ENCODE data around the gene PABPN1L. TPM values are rescaled to one million over a fixed set of nuclear protein-coding genes. Genes with fewer than 3 reads are reported as not detected.

Gene PABPN1L
- total and polyA plus RNA-seq, 2 of the 13 experiments (the other 11 are each of a cell fraction or from before 2014, with no cell fraction given): not detected

- TF ChIP-seq MLX (CRISPR knock-in tag; IDR thresholded peaks at IDR 0.05) (no peak), PRPF4 (IDR thresholded peaks at IDR 0.05; ENCODE audit: low read depth, low read length, poor library complexity, severe bottlenecking) (no peak), RARA (CRISPR knock-in tag; IDR thresholded peaks at IDR 0.05) (no peak), TGIF2 (CRISPR knock-in tag; IDR thresholded peaks at IDR 0.05) (no peak), ZNF547 (CRISPR knock-in tag; IDR thresholded peaks at IDR 0.05) (no peak)
These were observed 28.7 kb downstream of the PABPN1L start (continued) for GRCh38 chr16:88837806-88838205.

GRCh38 chr16:88836791-88837190 lies 29.7 kb downstream of the PABPN1L start:
- no peaks in the 10 kb centered on the region for H3K36me3 ChIP-seq (replicated peaks in 1 of 2; ENCODE audit: control insufficient read depth in 1 of 2, insufficient read depth in 2 of 2, low read length in 2 of 2)
- in situ Hi-C loops (cut with HindIII; ENCODE audit: extremely low pct_ligation_motif_present, low pct_unique_long_range_greater_than_20kb): no loop called here
- TF ChIP-seq ZNF138 (CRISPR knock-in tag; IDR thresholded peaks at IDR 0.05; ENCODE audit: low read depth) (no peak), ZBTB39 (CRISPR knock-in tag; IDR thresholded peaks at IDR 0.05) (no peak), ZSCAN25 (CRISPR knock-in tag; IDR thresholded peaks at IDR 0.05) (no peak), ZBTB10 (CRISPR knock-in tag; IDR thresholded peaks at IDR 0.05; ENCODE audit: borderline replicate concordance) (no peak), SATB2 (CRISPR knock-in tag; IDR thresholded peaks at IDR 0.05) (no peak), ZNF569 (CRISPR knock-in tag; IDR thresholded peaks at IDR 0.05; ENCODE audit: borderline replicate concordance) (no peak), ETS1 (CRISPR knock-in tag; IDR thresholded peaks at IDR 0.05) (no peak), SMYD3 (CRISPR knock-in tag; IDR thresholded peaks at IDR 0.05) (no peak), ZUFSP (CRISPR knock-in tag; IDR thresholded peaks at IDR 0.05; ENCODE audit: borderline replicate concordance) (no peak), ZNF737 (CRISPR knock-in tag; IDR thresholded peaks at IDR 0.05; ENCODE audit: borderline replicate concordance) (no peak), JUN (CRISPR knock-in tag; IDR thresholded peaks at IDR 0.05) (no peak), NCOA2 (CRISPR knock-in tag; IDR thresholded peaks at IDR 0.05) (no peak)

More at GRCh38 chr16:88836791-88837190, 29.7 kb downstream of the PABPN1L start:
- Histone ChIP-seq H3K27me3 (ENCODE audit: control insufficient read depth in 1 of 2, insufficient read depth in 2 of 2, low read length in 2 of 2) (no peaks in the 10 kb centered on the region), H4K20me1 (ENCODE audit: insufficient read depth, low read length) (no peaks in the 10 kb centered on the region), H3K4me3 (replicated peaks in 1 of 3; ENCODE audit: insufficient read depth in 1 of 3, low read depth in 2 of 3, low read length in 3 of 3) (no peak overlapping the region), H3K4me1 (ENCODE audit: insufficient read depth, low read length) (0 out of 2 replicates have a peak, but pooled peaks cover 7% of the 10 kb centered on the region), H3K9me3 (ENCODE audit: low read length) (no peaks in the 10 kb centered on the region), H3K79me2 (ENCODE audit: insufficient read depth, low read length) (no peaks in the 10 kb centered on the region), H2AFZ (ENCODE audit: low read length) (no peak overlapping the region), H3K4me2 (ENCODE audit: low read depth, low read length) (no peak overlapping the region), H3K9ac (ENCODE audit: insufficient read depth, low read depth, low read length) (no peak overlapping the region), H3K27ac (ENCODE audit: extremely low read length, insufficient read depth, low read length) (no peak overlapping the region)
- intact Hi-C loops (cut with micrococcal nuclease; ENCODE audit: unreplicated experiment): no loop called here
- POLR2A ChIA-PET: no interaction called here
- DNase-seq (ENCODE audit: low spot score) (no peak), ATAC-seq (no peak), FAIRE-seq (no peak)
- CTCF ChIA-PET (ENCODE audit: low intra/inter-chr PET ratio, low total read pairs): no interaction called here
- WGBS (ENCODE audit: low lambda C conversion rate): 79% methylated on average over 17 of the region's 17 CpGs
- no TSS peak for BruUV-seq (replicated peaks)

Data from HepG2 (cell line).